NCI-H2081 treated with DMSO at 0.1 percent for 48 hours (cell line): ENCODE data around the gene ACTR5.
A peak's percentile ranks its signal among the peaks of the same experiment; 100 is the strongest.

Source experiments
- DNase-seq: peaks from one replicate; lab custom pipeline; 2025; lab: John Stamatoyannopoulos, UW

The ACTR5 gene

GRCh38 chr20:38748097-38748860, at the start of gene ACTR5:
Gene ACTR5 (plus strand): TSS chr20:38748460. CDS start chr20:38748479, 19 bp downstream.
- DNase-seq: peak; percentile 79

GRCh38 chr20:38698541-38698940, 49.7 kb upstream of the ACTR5 start:
- DNase-seq: no peak

- no peak for DNase-seq
Measured at GRCh38 chr20:38700141-38700540, 48.1 kb upstream of the ACTR5 start.

GRCh38 chr20:38700926-38701325, 47.3 kb upstream of the ACTR5 start:
- DNase-seq: no peak

- DNase-seq: no peak
Measured at GRCh38 chr20:38703526-38703925, 44.7 kb upstream of the ACTR5 start.

GRCh38 chr20:38704136-38704535, 44.1 kb upstream of the ACTR5 start:
- DNase-seq: no peak

- no peak for DNase-seq
Measured at GRCh38 chr20:38706509-38706908, 41.8 kb upstream of the ACTR5 start.

GRCh38 chr20:38714308-38714707, 34.0 kb upstream of the ACTR5 start:
- no peak for DNase-seq

- DNase-seq: no peak
Measured at GRCh38 chr20:38715646-38716045, 32.6 kb upstream of the ACTR5 start.

GRCh38 chr20:38722683-38723016, 25.6 kb upstream of the ACTR5 start:
- DNase-seq: no peak

- no peak for DNase-seq
Measured at GRCh38 chr20:38723017-38723847, 25.0 kb upstream of the ACTR5 start.

- DNase-seq: no peak
Measured at GRCh38 chr20:38723848-38724625, 24.2 kb upstream of the ACTR5 start, which contains the start of gene SLC32A1. Gene SLC32A1 (plus strand): TSS chr20:38724486. CDS start chr20:38724725, 239 bp downstream.

- DNase-seq: no peak
Measured at GRCh38 chr20:38724626-38725147, 23.6 kb upstream of the ACTR5 start.

GRCh38 chr20:38725148-38725901, 22.9 kb upstream of the ACTR5 start:
- no peak for DNase-seq

- DNase-seq: no peak
Measured at GRCh38 chr20:38725931-38726803, 22.1 kb upstream of the ACTR5 start.

GRCh38 chr20:38726804-38727606, 21.3 kb upstream of the ACTR5 start:
- DNase-seq: no peak

GRCh38 chr20:38727607-38728190, 20.6 kb upstream of the ACTR5 start:
- DNase-seq: no peak

GRCh38 chr20:38728191-38728781, 20.0 kb upstream of the ACTR5 start:
- DNase-seq: no peak
